DMS53 treated with DMSO at 0.1 percent for 48 hours (cell line): ENCODE measurements around the gene ELL3.
A peak's percentile ranks its signal among the peaks of the same experiment; 100 is the strongest.
"Not testable (repeated sequence)": the region's sequence is repeated elsewhere in the genome, so short reads cannot be mapped to it uniquely, and the experiment has no call there.

Source experiments
- DNase-seq: peaks from one replicate; lab custom pipeline; 2025; ENCODE audit not compliant: unreplicated experiment; lab: John Stamatoyannopoulos, UW

The ELL3 gene

GRCh38 chr15:43791993-43792760 lies 15.4 kb upstream of the ELL3 start, which contains the start of gene SERF2:
Gene SERF2 (plus strand): TSS chr15:43792320. CDS start chr15:43792377, 57 bp downstream.
- DNase-seq: peak; percentile 92

DNA sequence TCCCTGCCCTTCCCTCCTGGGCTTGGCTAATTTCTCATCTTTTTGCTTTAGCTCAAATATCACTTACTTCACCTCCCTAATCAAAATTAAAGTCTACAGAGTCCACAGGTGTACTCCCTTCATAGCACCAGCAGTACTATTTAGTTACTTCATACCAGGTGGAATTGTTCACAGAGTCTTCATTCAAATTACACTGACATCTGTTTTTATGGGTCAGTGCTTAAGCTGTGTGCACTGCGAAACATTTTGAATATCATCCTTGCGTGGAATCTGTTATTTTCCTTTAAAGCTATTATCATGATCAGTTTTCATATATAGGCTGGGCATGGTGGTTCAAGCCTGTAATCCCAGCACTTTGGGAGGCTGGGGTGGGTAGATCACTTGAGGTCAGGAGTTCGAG lies 12.6 kb upstream of the ELL3 start:
- no peak for DNase-seq

DNA sequence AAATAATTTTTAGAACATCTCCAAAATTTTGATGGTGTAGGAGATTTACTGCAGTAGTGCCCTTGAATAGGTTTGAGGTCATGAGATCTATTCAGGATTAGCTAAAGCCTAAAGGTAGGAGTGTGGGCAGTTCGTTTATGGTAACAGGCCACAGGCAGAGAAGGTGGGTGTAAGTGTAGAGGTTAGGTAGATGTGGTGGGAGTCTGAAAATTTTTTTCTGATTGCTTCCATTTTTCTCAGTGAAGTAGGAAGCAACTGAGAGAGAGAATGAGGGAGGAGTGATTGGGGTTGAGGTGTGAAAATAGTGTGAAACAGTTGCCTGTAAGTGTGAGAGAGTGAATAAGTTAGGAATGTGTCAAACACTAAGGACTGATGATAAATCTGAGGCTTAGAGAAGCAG lies 2.2 kb upstream of the ELL3 start:
- DNase-seq: no peak

GRCh38 chr15:43777267-43777914 lies 625 bp upstream of the ELL3 start:
- DNase-seq: peak; percentile 74

DNA sequence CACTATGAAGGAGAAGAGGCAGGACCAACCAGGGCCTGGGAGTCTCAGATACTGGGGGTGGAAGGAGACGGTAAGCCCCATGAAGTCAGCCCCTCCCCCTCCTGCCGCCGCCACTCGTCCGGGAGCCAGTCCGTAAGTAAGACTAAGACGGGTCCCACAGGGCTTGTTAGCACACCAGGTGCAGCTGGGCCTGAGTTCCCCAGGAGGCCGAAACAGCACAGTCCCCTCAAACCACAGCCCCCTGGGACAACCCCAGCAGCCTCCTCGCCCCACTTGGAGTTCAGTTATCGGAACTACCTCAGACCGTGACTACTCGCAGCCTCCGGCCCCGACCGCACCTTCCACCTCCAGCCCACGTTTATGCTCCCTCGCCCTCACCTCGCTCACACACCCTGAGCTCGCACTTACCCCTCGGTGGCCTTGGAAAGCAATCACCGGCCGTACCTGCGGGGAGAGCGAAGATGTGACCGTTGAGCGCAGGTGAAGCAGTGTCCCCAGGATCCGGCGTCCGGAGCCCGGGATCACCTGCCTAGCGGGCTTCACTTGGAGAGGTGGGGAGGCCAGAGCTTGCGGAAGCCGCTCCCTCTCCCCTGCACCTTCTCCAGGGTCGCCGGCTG lies 557 bp downstream of the ELL3 start:
- DNase-seq: peak; percentile 51

- peak; percentile 69 for DNase-seq
Observed at GRCh38 chr15:43775411-43775965, 1.3 kb downstream of the ELL3 start.

DNA sequence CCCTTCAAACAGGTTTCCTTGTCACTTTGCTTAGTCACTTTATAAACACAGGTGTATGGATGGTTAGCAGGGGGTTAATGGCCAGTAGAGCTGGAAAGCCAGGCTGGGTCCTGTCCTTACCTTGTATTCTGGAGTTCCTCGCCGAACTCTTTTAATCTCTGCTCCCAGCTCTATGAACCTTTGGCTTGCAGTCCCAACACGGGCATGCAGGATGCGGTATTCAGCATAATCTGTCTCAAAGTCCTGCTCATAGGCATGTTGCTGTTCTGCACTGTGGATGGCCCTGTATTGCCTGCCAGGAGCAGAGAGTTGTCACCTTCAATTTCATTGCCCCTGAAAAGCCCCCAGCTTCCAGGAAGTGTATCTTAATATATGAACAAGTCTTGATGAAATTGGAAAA lies 2.7 kb downstream of the ELL3 start:
- DNase-seq: no peak

DNA sequence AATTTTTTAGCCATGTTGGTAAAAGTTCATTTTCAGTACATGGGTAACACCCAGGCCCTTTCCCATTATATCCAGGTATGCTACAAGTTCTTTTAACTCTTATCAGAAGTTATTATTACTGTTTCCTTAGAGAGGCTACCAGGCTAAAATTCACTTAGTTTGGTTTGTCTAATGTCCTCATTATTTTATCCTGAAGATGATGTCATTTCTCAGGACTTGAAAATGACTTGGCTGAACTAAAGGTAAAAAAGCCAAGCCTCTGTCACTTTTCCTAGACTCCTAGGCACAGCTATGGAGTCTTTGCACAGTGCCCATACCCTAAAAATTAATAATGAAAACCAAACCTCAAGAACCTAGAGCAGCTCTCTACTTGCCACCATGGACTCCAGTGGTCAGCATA lies 4.1 kb downstream of the ELL3 start:
- no peak for DNase-seq

DNA sequence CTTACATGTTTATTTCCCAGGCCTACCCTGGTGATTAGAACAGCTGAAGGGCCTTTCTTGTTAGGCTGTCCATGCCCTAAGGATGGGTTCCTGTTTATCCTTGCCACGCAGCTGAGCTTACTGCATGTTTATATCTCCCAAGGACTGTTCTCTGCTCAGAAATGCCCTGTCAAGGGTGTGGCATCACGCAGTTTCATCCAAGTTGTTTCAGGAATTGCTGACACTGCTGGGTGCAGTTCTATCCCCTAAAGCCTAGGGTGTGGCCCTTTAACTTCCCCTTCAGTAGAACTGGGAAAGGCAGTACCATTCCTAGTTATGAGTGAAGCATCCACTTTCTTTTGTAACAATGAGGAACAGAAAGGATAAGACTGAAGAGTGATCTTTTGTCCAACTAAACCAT lies 5.0 kb downstream of the ELL3 start:
- no peak for DNase-seq

GRCh38 chr15:43769584-43770228 lies 7.1 kb downstream of the ELL3 start:
- DNase-seq: peak; percentile 23

DNA sequence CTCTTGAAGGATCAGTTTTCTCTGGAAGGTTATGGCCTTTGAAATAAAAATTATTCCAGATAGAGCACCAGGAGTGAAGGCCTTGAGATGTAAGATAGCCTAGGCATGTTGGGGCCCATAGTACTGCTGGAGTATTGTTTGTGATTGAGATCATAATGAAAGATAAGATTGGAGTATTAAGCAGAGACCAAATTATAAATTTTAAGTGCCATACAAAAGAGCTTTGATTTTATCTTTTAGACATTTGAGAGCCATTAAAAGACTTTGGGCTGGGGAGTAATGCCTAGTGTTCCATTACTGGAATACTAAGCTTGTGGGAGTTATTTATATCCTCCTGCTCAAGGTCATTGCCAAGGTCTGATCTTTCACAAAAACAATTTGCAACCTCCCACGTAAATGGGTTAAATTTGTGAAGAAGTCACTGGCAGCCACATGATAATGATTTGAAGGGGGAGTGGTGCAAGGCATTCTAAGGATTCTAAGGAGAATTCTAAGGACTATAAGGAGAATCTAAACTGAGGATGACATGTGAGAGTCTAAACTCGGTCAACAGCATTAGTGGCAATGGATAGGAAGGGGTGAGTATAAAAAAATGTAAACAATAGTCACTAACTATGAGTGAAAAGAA lies 12.8 kb downstream of the ELL3 start:
- no peak for DNase-seq

DNA sequence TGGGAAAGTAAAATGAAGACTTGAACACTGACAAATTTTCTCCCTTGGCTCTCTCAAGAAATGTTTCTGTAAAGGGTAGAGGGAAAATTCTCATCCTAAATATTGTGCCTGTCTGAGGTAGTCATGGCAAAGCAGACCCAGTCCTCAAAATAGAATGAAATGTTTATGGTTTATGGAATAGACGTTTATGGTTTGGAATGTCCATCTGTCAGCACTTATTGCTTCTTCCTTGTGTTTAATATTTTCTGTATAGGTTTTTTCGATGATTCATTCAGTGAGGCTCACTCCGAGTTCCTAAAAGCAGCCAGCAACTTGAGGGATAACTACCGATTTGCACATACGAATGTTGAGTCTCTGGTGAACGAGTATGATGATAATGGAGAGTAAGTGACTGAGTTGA lies 13.9 kb downstream of the ELL3 start:
- no peak for DNase-seq

GRCh38 chr15:43751885-43752284 lies 24.9 kb downstream of the ELL3 start:
- no peak for DNase-seq

DNA sequence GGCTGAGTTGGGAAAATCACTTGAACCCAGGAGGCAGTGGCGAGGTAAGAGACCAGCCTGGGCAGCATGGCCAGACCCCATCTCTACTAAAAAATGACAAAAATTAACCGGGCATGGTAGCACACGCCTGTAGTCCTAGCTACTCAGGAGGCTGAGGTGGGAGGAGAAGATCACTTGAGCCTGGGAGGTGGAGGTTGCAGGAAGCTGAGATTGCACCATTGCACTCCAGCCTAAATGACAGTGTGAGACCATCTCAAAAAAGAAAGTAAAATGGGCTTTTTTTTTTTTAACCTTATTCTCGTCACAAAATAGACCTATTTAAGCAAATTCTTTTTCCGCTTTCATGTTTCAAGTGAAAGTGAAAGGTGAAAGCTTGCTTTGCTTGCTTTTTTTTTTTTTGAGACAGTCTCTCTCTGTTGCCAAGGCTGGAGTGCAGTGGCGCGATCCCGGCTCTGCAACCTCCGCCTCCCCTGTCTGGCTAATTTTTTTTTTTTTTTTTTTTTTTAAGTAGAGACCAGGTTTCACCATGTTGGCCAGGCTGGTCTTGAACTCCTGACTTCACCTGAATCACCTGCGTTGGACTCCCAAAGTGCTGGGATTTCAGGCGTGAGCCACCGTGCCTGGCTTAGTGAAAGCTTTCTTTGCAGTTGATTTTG lies 26.9 kb downstream of the ELL3 start:
- DNase-seq: no peak

DNA sequence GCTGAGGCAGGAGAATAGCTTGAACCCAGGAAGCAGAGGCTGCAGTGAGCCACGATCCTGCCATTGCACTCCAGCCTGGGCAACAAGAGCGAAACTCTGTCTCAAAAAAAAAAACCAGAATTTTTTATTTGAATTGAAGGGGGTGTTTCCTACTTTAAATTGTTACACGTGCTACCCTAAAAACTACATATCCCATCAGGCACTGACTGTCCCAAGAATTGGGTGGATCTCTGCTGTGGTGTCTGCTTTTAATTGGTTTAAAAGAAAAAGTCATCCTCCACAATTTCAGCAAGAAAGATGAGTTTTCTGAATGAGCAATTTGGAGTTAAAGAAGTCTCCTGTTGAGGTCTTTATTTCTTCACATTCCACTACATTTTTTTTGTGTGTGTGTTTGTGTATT lies 28.4 kb downstream of the ELL3 start:
- DNase-seq: no peak

- peak; percentile 4 for DNase-seq
Observed at GRCh38 chr15:43746903-43747309, 29.9 kb downstream of the ELL3 start.

DNA sequence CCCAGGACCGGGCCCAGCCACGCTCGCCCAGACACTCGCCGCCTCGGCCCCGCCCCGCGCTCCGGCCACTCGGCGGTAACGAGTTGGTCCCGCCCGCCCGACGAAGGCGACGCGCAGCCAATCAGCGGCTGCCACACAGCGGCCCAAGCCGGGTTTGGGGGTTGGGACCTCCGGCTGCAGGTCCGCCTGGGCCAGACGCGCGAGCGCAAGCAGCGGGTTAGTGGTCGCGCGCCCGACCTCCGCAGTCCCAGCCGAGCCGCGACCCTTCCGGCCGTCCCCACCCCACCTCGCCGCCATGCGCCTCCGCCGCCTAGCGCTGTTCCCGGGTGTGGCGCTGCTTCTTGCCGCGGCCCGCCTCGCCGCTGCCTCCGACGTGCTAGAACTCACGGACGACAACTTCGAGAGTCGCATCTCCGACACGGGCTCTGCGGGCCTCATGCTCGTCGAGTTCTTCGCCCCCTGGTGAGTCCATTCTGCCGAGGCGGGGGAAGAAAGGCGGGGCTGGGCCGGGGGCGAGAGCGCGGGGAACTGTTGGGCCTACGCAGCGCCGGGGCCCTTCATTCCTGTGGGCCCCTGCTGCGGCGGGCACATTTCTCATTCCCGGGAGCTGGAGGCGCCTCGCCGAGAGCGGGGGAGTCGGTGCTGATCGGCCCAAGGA lies 30.4 kb downstream of the ELL3 start, which contains the start of gene PDIA3:
Gene PDIA3, plus strand, starts transcription at position 194 of the 658 bp plus-strand sequence. Its CDS starts 102 bp downstream, at position 296.
- DNase-seq: peak; percentile 47

DNA sequence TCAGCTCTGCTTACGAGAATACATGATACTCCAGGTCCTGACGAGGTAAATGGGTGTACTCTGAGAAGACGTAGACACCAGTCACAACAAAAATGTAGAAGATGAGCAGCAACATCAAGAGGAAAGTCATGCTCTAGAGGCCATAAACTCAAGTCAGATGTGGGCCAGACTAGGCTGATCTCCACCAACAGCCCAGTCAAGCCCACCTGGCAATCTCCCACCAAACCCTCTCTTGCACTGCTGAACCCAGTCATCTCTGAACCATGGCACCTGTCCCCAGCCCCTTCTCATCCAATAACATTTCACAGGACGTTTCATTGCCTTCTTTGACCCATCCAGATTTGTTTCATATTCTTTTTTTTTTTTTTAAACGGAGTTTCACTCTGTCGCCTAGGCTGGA lies 41.4 kb downstream of the ELL3 start:
- DNase-seq: no peak

- DNase-seq: not testable (repeated sequence)
Observed at GRCh38 chr15:43728053-43728725, 48.6 kb downstream of the ELL3 start.
